ENCODE data around the gene AAGAB.
A peak's percentile ranks its signal among the peaks of the same experiment; 100 is the strongest.
"Not testable (repeated sequence)": the region's sequence is repeated elsewhere in the genome, so short reads cannot be mapped to it uniquely, and the experiment has no call there.

Gene AAGAB, protein sequence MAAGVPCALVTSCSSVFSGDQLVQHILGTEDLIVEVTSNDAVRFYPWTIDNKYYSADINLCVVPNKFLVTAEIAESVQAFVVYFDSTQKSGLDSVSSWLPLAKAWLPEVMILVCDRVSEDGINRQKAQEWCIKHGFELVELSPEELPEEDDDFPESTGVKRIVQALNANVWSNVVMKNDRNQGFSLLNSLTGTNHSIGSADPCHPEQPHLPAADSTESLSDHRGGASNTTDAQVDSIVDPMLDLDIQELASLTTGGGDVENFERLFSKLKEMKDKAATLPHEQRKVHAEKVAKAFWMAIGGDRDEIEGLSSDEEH

DNA sequence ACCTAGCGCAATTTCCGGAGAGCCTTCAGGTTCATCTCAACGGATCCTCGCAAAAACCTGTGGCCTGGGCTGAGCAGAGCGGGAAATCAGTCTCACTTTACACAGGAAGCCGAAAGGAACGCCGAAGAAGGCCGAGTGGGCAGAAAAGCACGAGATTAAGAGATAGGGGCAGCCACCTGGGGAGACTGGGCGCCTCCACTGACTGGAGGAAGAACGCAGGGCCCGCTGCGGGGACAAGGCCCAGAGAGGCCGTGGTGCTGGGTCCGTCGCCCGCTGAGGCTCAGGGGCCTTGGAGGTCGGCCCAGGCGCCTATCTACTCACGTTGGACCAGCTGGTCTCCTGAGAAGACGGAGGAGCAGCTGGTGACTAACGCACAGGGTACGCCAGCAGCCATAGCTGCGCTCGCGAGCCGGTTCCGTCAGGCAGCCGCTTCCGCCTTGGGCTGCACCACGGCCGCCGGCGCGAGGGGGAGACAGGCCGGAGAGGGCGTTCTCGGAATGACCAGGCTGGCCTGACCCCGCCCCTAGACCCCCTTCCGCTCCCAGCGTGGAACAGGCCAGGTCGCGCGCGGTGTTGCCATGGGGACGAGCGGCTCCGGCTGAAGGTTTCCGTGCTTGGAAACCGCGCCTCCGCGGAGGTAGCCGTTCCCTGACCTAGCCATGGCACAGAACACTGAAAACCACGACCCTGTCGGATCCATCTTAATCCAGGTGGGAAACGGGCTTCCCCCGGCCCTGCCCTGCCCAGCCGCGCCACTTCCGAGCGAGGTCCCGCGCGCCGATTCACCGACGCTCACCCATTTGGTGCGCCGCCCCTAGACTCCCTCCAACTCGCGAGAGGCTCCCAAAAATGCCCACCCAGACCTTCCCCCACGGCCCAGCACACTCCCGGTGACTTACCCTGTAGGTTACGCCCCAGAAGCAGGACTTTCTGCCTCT is at the start of gene AAGAB, which contains the start of gene IQCH:
Gene AAGAB (minus strand): TSS at position 424 of the 938 bp plus-strand sequence. CDS start 30 bp downstream, at position 394.
Gene IQCH (plus strand): TSS at position 549 of the 938 bp plus-strand sequence. CDS start 111 bp downstream, at position 660.
- DNase-seq, result peak; percentile 93
- in situ Hi-C loops (cut with HindIII; ENCODE audit: low pct_ligation_motif_present, low pct_unique_long_range_greater_than_20kb, low sequenced_read_pairs), result no loop called here

DNA sequence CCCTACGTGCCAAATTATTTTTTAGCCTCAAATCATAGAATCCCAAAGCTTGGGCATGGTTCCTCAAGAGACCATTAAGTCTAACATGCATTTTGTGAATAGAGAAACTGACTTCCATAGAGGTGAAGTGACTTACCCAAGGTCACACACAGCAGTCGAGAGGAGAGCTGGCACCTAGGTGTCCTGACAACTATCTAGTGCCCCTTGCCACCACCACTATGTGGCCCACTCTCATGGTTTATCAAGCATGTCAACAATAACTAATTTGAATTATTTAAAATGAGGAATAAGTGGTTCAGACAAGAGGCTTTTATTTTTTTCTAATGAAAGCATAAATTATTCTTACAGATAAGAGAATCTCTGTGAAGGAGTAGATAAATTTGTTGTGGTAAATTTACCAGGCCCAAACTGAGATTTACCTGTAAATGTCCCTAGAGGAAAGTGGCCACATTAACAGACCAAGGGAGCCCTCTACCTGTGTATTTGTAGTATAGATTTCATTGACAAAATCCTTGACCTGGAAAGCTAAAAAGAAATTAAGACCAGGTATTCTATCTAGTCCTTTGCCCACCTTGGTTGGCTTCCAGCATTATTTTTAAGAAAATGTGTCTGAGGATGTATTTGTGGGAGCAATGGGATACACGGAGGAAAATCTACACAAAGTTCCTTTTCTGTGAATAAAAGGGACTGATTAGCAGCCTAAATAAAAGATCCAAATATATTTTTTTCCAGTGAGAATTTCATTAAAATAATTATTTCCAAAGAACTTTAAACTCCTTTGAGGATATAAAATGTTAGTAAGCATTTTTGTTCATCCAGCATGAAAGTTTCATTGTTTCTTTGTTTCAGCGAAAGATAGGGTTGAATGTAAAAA is 49.3 kb upstream of the AAGAB start:
- in situ Hi-C loops (cut with HindIII; ENCODE audit: low pct_ligation_motif_present, low pct_unique_long_range_greater_than_20kb, low sequenced_read_pairs), result no loop called here
- DNase-seq, result peak; percentile 33

DNA sequence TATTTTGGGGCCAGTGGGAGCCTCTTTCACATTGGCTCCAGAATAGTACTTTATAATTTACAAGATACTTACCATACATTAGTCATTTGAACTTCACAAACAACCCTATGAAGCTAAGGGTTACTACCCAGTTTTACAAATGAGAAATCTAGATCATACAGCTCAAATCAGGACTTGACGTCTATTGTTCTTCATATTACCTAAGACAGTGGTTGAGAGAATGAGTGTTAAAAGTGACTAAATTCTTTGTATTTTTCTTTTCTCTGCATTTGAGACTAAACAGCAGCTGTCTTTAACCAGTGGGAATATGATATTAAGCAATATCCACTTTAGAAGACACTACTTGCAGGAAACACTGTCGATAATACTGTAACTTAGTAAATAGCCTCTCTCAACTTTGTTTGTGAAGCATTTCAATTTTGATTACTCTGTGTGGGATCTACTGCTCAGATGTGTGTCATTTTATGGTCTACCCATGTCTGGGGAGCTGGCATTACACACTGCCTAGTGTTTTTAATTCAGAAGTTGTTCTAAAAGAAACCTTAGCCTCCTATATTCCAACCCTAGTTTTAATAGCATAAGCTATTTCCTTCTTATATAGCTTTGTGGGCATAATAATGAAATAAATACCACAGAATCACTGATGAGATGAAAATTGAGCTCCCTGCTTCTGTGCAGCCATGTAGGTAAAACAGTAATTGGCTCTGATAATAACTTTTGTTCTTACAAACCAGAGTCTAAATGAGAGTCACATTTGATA is 46.0 kb upstream of the AAGAB start:
- DNase-seq, result no peak
- in situ Hi-C loops (cut with HindIII; ENCODE audit: low pct_ligation_motif_present, low pct_unique_long_range_greater_than_20kb, low sequenced_read_pairs), result no loop called here

DNA sequence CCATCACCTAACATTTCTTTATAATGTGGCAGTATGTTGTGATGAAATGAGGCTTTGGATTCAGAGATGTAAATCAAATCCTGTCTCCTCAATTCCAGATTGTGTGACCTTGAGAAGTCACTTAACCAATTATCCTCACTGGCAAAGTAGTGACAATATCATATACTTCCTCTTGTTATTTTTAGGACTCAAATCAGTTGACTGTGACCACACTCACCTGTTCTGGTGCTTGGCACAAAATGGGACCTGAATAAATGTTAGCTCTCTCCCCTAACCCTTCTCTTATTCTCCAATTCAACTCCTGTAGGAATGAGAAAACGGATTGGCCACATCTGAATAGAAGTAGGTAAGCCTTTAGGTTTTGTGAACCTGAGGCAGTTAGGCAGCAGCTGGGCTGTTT is 42.2 kb upstream of the AAGAB start:
- DNase-seq, result no peak
- in situ Hi-C loops (cut with HindIII; ENCODE audit: low pct_ligation_motif_present, low pct_unique_long_range_greater_than_20kb, low sequenced_read_pairs), result no loop called here

DNA sequence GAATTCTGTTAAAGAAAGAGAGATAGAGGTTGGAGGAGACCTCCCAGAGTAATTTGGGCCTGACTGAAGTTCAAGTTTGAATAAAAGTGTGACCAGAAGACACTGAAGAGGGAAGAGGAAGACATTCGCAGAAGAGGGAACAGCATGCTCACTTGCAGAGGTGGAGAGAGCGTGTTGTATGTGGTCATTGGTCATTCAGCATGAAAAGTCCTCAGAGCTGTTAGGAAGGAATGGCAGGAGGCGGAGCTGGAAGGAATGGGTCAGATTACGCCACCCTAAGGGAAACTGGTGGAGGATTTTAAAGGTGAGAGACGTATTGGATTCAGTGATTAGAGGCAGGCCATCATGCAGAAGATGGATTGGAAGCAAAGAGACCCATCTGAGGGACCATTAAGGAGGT is 41.7 kb upstream of the AAGAB start:
- in situ Hi-C loops (cut with HindIII; ENCODE audit: low pct_ligation_motif_present, low pct_unique_long_range_greater_than_20kb, low sequenced_read_pairs), result no loop called here
- no peak for DNase-seq

DNA sequence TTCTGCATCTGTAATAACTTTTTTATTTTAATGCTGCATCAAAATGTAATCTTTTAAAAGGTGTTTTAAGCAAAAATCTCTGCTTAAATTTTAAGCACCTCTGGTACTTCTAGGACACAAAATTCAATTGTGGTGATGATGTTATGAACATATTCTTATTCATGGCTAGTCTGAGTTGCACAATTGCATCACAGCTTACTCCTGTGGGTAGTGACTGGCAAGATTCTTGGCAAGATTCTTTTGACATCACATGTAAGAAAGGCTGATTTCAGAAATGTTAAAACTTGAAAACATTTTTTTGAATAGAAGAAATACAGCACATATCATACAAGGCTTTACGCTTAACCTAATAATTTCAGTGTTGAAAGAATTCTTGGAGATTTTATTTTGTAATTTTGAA is 35.9 kb upstream of the AAGAB start:
- no peak for DNase-seq
- in situ Hi-C loops (cut with HindIII; ENCODE audit: low pct_ligation_motif_present, low pct_unique_long_range_greater_than_20kb, low sequenced_read_pairs), result no loop called here

DNA sequence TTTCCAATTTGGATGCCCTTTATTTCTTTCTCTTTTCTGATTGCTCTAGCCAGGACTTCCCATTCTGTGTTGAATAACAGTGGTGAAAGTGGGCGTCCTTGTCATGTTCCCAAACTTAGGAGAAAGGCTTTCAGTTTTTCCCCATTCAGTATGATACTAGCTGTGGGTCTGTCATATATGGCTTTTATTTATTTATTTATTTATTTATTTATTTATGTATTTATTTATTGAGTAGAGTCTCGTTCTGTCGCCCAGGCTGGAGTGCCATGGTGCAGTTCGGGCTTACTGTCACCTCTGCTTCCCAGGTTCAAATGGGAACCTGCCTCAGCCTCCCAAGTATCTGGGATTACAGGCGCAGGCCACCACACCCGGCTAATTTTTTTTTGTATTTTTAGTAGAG is 31.9 kb upstream of the AAGAB start:
- DNase-seq; in situ Hi-C loops (cut with HindIII; ENCODE audit: low pct_ligation_motif_present, low pct_unique_long_range_greater_than_20kb, low sequenced_read_pairs): not testable (repeated sequence)

DNA sequence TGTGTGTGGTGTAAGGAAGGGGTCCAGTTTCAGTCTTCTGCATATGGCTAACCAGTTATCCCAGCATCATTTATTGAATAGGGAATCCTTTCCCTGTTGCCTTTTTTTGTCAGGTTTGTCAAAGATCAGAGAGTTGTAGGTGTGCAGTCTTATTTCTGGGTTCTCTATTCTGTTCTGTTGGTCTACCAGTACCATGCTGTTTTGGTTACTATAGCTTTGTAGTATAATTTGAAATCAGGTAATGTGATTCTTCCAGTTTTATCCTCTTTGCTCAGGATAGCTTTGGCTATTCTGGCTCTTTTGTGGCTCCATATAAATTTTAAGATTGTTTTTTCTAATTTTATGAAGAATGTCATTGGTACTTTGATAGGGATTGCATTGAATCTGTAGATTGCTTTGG is 31.2 kb upstream of the AAGAB start:
- in situ Hi-C loops (cut with HindIII; ENCODE audit: low pct_ligation_motif_present, low pct_unique_long_range_greater_than_20kb, low sequenced_read_pairs); DNase-seq: not testable (repeated sequence)

DNA sequence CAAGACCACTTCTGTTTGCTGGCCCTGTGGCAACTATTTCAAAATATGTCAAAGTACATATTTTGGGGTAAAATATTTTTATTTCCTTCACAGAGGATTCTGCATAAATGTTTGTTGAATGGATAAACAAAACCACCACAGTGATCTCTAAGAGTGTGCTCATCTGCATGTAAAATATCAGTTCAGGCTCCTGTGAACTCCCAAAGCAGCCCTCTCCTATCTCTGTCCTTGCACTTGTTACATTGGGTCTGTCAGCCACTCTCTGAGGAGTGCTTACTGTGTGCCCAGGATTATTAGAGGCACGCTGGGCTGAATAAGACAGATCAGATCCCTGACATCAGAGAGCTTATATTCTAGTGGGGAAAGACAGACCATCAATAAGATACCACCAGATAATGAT is 27.3 kb upstream of the AAGAB start:
- DNase-seq, result no peak
- in situ Hi-C loops (cut with HindIII; ENCODE audit: low pct_ligation_motif_present, low pct_unique_long_range_greater_than_20kb, low sequenced_read_pairs), result no loop called here

DNA sequence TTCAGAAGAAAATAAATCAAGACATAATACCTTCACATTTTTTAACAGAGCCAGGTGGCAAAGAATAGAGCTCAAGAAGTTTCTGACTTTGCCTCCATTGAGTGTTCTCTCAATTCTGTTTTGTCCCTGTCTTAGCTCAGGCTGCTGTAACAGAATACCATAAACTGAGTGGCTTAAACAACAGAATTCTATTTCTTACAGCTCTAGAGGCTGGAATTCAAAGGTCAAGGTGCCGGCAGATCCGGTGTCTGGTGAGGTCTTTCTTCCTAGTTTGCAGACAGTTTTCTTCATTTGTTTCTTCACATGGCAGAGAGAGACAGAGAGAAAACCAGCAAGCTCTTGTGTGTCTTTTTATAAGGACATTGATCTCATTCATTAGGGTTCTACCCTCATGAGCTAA is 25.8 kb upstream of the AAGAB start:
- in situ Hi-C loops (cut with HindIII; ENCODE audit: low pct_ligation_motif_present, low pct_unique_long_range_greater_than_20kb, low sequenced_read_pairs), result no loop called here

DNA sequence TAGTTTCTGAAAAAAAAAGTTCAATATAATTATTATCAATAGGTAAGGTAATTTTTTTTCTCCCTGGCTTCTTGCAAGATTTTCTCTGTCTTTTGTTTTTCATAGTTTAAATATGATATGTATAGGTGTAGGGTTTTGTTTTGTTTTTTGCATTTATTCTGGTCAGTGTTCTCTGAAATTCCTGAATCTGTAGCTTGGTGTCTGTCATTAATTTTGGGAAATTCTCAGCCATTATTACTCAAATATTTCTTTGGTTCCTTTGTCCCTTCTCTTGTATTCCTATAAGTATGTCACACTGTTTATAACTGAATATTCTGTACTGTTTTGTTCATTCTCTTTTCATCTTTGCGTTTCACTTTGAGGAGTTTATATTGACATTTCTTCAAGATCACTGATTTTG is 22.2 kb upstream of the AAGAB start:
- DNase-seq, result no peak
- in situ Hi-C loops (cut with HindIII; ENCODE audit: low pct_ligation_motif_present, low pct_unique_long_range_greater_than_20kb, low sequenced_read_pairs), result no loop called here

More for the DNA sequence above, 25.8 kb upstream of the AAGAB start:
- no peak for DNase-seq

DNA sequence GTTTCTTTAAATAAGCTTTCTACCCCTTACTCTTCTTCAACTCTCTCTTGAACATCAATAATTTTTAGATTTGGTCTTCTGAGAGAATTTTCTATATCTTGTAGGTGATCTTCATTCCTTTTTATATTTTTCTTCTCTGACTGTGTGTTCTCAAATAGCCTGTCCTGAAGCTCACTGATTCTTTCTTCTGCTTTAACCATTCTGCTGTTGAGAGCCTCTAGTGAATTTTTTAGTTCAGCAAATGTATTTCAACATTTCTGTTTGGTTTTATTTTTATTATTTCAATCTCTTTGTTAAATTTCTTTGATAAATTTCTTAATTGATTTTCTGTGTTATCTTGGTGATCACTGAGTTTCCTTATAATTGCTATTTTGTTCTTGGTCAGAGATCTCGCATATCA is 19.8 kb upstream of the AAGAB start:
- no peak for DNase-seq
- in situ Hi-C loops (cut with HindIII; ENCODE audit: low pct_ligation_motif_present, low pct_unique_long_range_greater_than_20kb, low sequenced_read_pairs), result no loop called here

DNA sequence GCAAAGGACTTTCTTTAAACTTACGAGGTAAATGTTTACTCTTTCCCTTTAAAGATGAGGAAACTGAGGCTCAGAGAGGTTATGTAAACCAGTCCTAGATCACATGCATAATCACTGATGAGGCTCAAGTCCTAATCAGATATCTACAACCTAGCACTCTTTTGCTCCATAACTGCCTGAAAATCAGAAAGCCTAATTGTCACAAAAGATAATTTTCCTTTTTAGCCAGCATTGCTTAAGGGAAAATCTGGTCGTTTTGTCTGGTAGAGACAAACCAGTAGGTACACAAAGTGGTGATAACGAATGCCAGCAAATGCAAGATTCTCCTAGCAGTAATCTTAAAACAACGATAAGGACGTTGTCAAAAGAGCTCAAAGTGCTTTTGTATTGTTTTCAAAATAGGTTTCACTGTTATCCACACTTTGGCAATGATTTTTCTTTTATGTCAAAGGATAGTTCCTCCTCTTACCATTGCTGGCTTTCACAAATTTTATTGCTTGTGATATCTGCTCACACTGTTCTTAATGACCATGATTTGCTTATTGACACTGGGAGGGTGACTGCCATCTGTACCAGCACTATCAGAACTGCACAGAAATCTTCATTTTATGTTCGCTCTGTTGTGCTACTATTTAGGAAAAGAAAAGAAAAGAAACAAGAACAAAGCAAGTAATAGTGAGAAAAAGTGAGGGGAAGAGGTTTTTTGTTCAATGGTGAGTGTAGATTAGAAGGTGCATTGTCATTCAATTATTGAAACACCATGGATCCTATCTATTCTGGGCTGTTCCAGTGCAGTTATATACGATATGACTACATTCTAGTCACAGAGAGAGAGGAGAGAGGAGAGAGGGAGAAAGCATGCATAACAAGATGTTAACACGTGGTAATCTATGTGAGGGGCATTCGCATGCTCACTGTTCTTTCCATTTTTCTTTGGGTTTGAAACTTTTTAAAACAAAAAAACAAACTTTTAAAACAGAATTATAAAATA is 13.8 kb upstream of the AAGAB start:
- DNase-seq, result no peak
- in situ Hi-C loops (cut with HindIII; ENCODE audit: low pct_ligation_motif_present, low pct_unique_long_range_greater_than_20kb, low sequenced_read_pairs), result no loop called here

DNA sequence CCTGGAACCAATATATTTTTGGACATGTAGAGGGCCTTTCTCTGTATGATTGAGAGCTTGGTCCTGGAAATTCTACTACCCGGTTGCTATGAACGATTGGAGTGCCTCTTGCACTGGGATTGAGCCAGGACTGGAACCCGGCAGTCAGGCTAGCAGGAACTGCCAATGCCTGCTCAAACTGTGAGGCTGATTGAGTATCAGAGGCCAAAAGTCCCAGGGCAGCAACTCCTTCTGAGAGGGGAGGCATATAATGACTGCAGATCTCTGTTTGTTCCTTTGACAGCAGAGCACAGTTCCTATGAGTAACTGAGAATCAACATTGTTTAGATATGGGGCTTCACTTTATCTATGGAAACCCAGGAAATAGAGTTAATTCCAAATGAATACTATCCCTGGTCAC is 13.0 kb upstream of the AAGAB start:
- in situ Hi-C loops (cut with HindIII; ENCODE audit: low pct_ligation_motif_present, low pct_unique_long_range_greater_than_20kb, low sequenced_read_pairs), result no loop called here
- no peak for DNase-seq

DNA sequence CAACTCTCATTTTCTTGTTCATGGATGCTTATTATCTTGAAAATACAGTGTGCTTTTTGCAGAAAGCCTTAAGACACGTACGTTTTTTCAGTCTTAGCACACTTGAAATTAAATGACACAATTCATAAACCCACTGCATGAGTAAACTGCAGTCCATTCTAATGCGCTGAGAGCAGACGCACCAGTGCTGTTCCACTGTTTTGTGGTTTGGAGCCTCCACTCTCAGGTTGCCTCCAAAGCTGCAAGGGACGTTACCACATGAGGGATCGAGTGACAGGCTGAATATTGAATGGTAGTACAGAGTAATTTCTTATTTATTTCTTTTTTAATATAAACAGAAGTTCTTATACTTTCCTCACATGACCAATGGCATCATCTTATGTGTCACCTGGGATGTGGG is 12.4 kb upstream of the AAGAB start:
- in situ Hi-C loops (cut with HindIII; ENCODE audit: low pct_ligation_motif_present, low pct_unique_long_range_greater_than_20kb, low sequenced_read_pairs), result no loop called here
- no peak for DNase-seq

DNA sequence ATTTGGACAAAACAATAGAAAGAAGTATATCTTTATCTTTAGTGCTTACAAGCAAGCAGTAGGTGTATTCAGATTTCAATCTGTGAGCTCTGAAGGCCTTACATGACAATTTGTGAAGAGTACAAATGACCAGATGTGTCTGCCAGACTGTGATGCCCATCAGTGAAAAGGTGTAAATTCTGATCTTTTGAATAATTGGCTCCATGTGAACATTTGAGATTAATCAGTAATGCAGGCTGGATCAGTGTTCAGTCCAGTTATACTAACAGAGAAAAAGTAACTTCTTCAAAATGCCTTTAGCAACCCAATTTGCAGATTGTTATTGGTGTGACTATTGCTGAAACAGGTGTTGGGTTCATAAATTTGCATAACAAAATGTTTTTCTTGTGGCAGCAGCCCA is 5.3 kb upstream of the AAGAB start:
- DNase-seq, result no peak
- in situ Hi-C loops (cut with HindIII; ENCODE audit: low pct_ligation_motif_present, low pct_unique_long_range_greater_than_20kb, low sequenced_read_pairs), result no loop called here

DNA sequence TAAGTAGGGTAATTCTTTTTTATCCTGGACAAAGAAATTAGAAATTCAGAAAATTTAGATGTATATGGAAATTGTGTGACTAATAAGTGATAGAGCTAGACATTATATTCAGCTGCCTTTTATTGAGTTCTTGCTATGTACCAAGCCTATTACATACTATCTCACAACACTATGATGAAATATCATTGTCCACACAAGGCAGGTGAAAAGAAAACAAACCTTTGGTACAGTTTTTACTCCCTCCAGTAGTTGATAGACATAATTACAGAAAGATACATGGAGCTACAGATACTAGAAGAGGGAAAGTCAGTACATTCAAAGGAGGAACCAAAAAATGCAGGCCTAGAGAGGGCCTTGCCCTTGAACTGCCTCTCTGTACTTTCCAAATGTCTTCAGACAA is 4.9 kb upstream of the AAGAB start:
- in situ Hi-C loops (cut with HindIII; ENCODE audit: low pct_ligation_motif_present, low pct_unique_long_range_greater_than_20kb, low sequenced_read_pairs), result no loop called here

More for the DNA sequence above, 4.9 kb upstream of the AAGAB start:
- no peak for DNase-seq
